HepG2 (cell line): ENCODE measurements around the gene PRSS12. TPM values are rescaled to one million over a fixed set of nuclear protein-coding genes. Genes with fewer than 3 reads are reported as not detected.

ENCODE experiments used
- AHR ChIP-seq: IDR thresholded peaks from 2 replicates; pipeline ENCODE4 v1.6.1; 2018; ENCODE audit warnings: missing genetic modification reagents, missing compliant biosample characterization
- FOXP1 ChIP-seq, 2 experiments: fragments of 450-650 bp in 1 of 2; IDR thresholded peaks; 2 replicates each; pipeline ENCODE4 v1.6.1; 2017 to 2018; ENCODE audit warnings: antibody characterized with exemption in 1 of 2
- HNF4G ChIP-seq, 2 experiments: sonication (generic) in 1 of 2; formaldehyde crosslinking in 1 of 2; IDR thresholded peaks; 2 replicates each; pipeline versions ENCODE4 v1.4.0 to v1.6.1; 2011 to 2020; ENCODE audit warnings: borderline replicate concordance in 2 of 2, low read depth in 2 of 2, mild to moderate bottlenecking in 2 of 2, low read length in 1 of 2, missing genetic modification reagents in 1 of 2, moderate library complexity in 1 of 2
- MTF2 ChIP-seq: sonication (generic); formaldehyde crosslinking; IDR thresholded peaks from 2 replicates; pipeline ENCODE4 v1.5.0; 2020; ENCODE audit warnings: missing genetic modification reagents, borderline replicate concordance
- REXO4 ChIP-seq: sonication (generic); formaldehyde crosslinking; IDR thresholded peaks from 2 replicates; pipeline ENCODE4 v1.8.0; 2022; ENCODE audit warnings: missing genetic modification reagents, mild to moderate bottlenecking, borderline replicate concordance
- ZBED4 ChIP-seq: sonication (generic); formaldehyde crosslinking; IDR thresholded peaks from 2 replicates; pipeline ENCODE4 v1.4.0; 2020; ENCODE audit warnings: missing genetic modification reagents, borderline replicate concordance
- ZKSCAN5 ChIP-seq: sonication (generic); formaldehyde crosslinking; IDR thresholded peaks from 2 replicates; pipeline ENCODE4 v1.5.1; 2020; ENCODE audit warnings: mild to moderate bottlenecking, missing genetic modification reagents
- polyA plus RNA-seq, 8 experiments: library from polyadenylated mRNA; depleted of rRNA in 3 of 8; stranded (reverse) in 7 of 8; unstranded in 1 of 8; fragments of >200 nt; fragmentation: Illumina TruSeq in 4 of 8; extraction: Trizol in 4 of 8; gene quantifications; 2 replicates each; pipeline versions ENCODE4 v1.2.1 to v1.2.3, GENCODE V29; 2011 to 2016; ENCODE audit warnings: low read depth in 4 of 8, missing spikeins in 1 of 8, mixed read lengths in 1 of 8; ENCODE audit not compliant: insufficient read depth in 1 of 8
- total RNA-seq, 5 experiments: library from RNA; depleted of rRNA; stranded (reverse); fragments of >200 nt; fragmentation: Illumina TruSeq; extraction: Trizol; gene quantifications; 2 replicates each; pipeline ENCODE4 v1.2.3, GENCODE V29; 2016; ENCODE audit warnings: low read depth in 1 of 5
- TF ChIP-seq, protein P1 (sequence below): sonication (generic); formaldehyde crosslinking; IDR thresholded peaks from 2 replicates; pipeline ENCODE4 v1.5.0; 2020; ENCODE audit warnings: mild to moderate bottlenecking, missing genetic modification reagents

The PRSS12 gene
- total and polyA plus RNA-seq, 2 of the 13 experiments (the other 11 are each of a cell fraction or from before 2014, with no cell fraction given) = 0.02 TPM; not detected in 1

DNA sequence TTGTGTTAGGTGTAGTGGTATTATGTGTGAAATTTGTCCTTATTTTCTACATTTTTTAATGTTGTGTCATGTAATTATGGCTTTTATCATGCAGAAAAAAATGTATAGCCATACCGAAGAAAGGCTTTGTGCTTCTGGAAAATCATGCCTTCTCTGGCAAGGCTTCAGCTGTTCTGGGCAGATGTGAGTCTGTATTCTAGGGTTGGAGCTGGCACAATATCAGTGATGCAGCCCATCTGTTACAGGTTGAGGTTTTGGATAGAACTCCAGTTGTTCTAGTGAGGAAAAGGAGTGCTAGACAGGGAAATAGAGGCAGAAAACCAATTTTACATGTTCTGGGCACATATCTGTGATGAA lies 44.8 kb upstream of the PRSS12 start (continued):
- TF ChIP-seq HNF4G (IDR thresholded peaks at IDR 0.05; ENCODE audit: borderline replicate concordance, low read depth, low read length) (no peak), HNF4G (CRISPR knock-in tag; IDR thresholded peaks at IDR 0.05; ENCODE audit: borderline replicate concordance, low read depth) (no peak), ZBED4 (CRISPR knock-in tag) (no peak), REXO4 (CRISPR knock-in tag) (no peak), AHR (CRISPR knock-in tag) (no peak), FOXP1 (IDR thresholded peaks at IDR 0.05) (no peak), FOXP1 (CRISPR knock-in tag; IDR thresholded peaks at IDR 0.05) (no peak), ZKSCAN5 (CRISPR knock-in tag) (no peak), MTF2 (CRISPR knock-in tag) (no peak)
- TF ChIP-seq, protein P1, sequence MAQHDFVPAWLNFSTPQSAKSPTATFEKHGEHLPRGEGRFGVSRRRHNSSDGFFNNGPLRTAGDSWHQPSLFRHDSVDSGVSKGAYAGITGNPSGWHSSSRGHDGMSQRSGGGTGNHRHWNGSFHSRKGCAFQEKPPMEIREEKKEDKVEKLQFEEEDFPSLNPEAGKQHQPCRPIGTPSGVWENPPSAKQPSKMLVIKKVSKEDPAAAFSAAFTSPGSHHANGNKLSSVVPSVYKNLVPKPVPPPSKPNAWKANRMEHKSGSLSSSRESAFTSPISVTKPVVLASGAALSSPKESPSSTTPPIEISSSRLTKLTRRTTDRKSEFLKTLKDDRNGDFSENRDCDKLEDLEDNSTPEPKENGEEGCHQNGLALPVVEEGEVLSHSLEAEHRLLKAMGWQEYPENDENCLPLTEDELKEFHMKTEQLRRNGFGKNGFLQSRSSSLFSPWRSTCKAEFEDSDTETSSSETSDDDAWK (CRISPR knock-in tag) = no peak
